H9 (cell line): ENCODE measurements around the gene FBXO34. TPM values are rescaled to one million over a fixed set of nuclear protein-coding genes. Genes with fewer than 3 reads are reported as not detected.

Source experiments
- DNase-seq: peaks from one replicate; pipeline ENCODE4 v3.0.0-alpha.2; 2017
- H2AFZ ChIP-seq: one replicate; pipeline ENCODE4 v1.6.1; 2013; ENCODE audit warnings: mild to moderate bottlenecking, low read length, control low read depth, moderate library complexity
- H2AK5ac ChIP-seq: 2 replicates; pipeline ENCODE4 v1.6.1; 2013; ENCODE audit warnings: low read length, control low read depth, mixed read lengths; ENCODE audit not compliant: insufficient read length
- H2BK120ac ChIP-seq: one replicate; pipeline ENCODE4 v1.6.1; 2013; ENCODE audit warnings: low read depth, mild to moderate bottlenecking, low read length, control low read depth, inconsistent platforms; ENCODE audit not compliant: poor library complexity, severe bottlenecking
- H2BK12ac ChIP-seq: 2 replicates; pipeline ENCODE4 v1.6.1; 2013; ENCODE audit warnings: low read length, control low read depth, mixed read lengths, low read depth; ENCODE audit not compliant: insufficient read length
- H2BK15ac ChIP-seq: 2 replicates; pipeline ENCODE4 v1.6.1; 2013; ENCODE audit warnings: low read depth, low read length, control low read depth
- H2BK20ac ChIP-seq: one replicate; pipeline ENCODE4 v1.6.1; 2013; ENCODE audit warnings: low read depth, mild to moderate bottlenecking, low read length, control low read depth, inconsistent platforms; ENCODE audit not compliant: poor library complexity, severe bottlenecking
- H2BK5ac ChIP-seq: 2 replicates; pipeline ENCODE4 v1.6.1; 2013; ENCODE audit warnings: low read length, control low read depth, mixed read lengths; ENCODE audit not compliant: insufficient read length
- H3K14ac ChIP-seq: 2 replicates; pipeline ENCODE4 v1.6.1; 2013; ENCODE audit warnings: low read length, control low read depth; ENCODE audit not compliant: insufficient read depth
- H3K18ac ChIP-seq: 2 replicates; pipeline ENCODE4 v1.6.1; 2013; ENCODE audit warnings: low read depth, mild to moderate bottlenecking, mixed read lengths, low read length, control low read depth; ENCODE audit not compliant: insufficient read length
- H3K23ac ChIP-seq: 2 replicates; pipeline ENCODE4 v1.6.1; 2013; ENCODE audit warnings: low read length, control low read depth, mixed read lengths, low read depth; ENCODE audit not compliant: insufficient read length
- H3K23me2 ChIP-seq: 2 replicates; pipeline ENCODE4 v1.6.1; 2013; ENCODE audit warnings: low read depth, mild to moderate bottlenecking, mixed read lengths, low read length, control low read depth; ENCODE audit not compliant: insufficient read length, poor library complexity, severe bottlenecking
- H3K27ac ChIP-seq: 2 replicates; pipeline ENCODE4 v1.5.1; 2013; ENCODE audit warnings: low read length, control low read depth, mixed read lengths, low read depth; ENCODE audit not compliant: insufficient read length
- H3K27me3 ChIP-seq: 2 replicates; pipeline ENCODE4 v1.6.1; 2013; ENCODE audit warnings: low read length, control low read depth, inconsistent platforms; ENCODE audit not compliant: insufficient read depth
- H3K4ac ChIP-seq: 2 replicates; pipeline ENCODE4 v1.6.1; 2013; ENCODE audit warnings: low read depth, mild to moderate bottlenecking, control low read depth, inconsistent platforms, low read length, moderate library complexity
- H3K4me1 ChIP-seq: 2 replicates; pipeline ENCODE4 v1.6.1; 2013; ENCODE audit warnings: low read length, control low read depth, inconsistent platforms; ENCODE audit not compliant: insufficient read depth
- H3K4me2 ChIP-seq: 2 replicates; pipeline ENCODE4 v1.6.1; 2013; ENCODE audit warnings: low read length, control low read depth, mixed read lengths; ENCODE audit not compliant: insufficient read length, insufficient read depth
- H3K56ac ChIP-seq: 2 replicates; pipeline ENCODE4 v1.6.1; 2013; ENCODE audit warnings: low read depth, mild to moderate bottlenecking, mixed read lengths, low read length, control low read depth; ENCODE audit not compliant: insufficient read length
- H3K79me1 ChIP-seq: 2 replicates; pipeline ENCODE4 v1.6.1; 2013; ENCODE audit warnings: low read depth, mild to moderate bottlenecking, moderate library complexity, low read length, control low read depth, inconsistent platforms; ENCODE audit not compliant: insufficient read depth, poor library complexity, severe bottlenecking
- H3K79me2 ChIP-seq: 2 replicates; pipeline ENCODE4 v1.6.1; 2013; ENCODE audit warnings: low read length, control low read depth, inconsistent platforms; ENCODE audit not compliant: insufficient read depth
- H3K9ac ChIP-seq: 2 replicates; pipeline ENCODE4 v1.6.1; 2013; ENCODE audit warnings: low read length, control low read depth, mixed read lengths; ENCODE audit not compliant: insufficient read length; ENCODE audit errors: extremely low read depth
- H3K9me3 ChIP-seq: one replicate; pipeline ENCODE4 v1.6.1; 2013; ENCODE audit warnings: low read depth, low read length, inconsistent platforms; ENCODE audit not compliant: control insufficient read depth
- H3T11ph ChIP-seq: one replicate; pipeline ENCODE4 v1.6.1; 2013; ENCODE audit warnings: mild to moderate bottlenecking, low read length, control low read depth, inconsistent platforms
- H4K20me1 ChIP-seq: one replicate; pipeline ENCODE4 v1.6.1; 2013; ENCODE audit not compliant: control insufficient read depth, insufficient read length, insufficient read depth
- H4K5ac ChIP-seq: 2 replicates; pipeline ENCODE4 v1.6.1; 2013; ENCODE audit warnings: low read depth, mild to moderate bottlenecking, mixed read lengths, low read length, control low read depth; ENCODE audit not compliant: insufficient read length
- H4K8ac ChIP-seq: replicated peaks from 2 replicates; pipeline ENCODE4 v1.6.1; 2013; ENCODE audit warnings: low read length, control low read depth, mixed read lengths, low read depth; ENCODE audit not compliant: insufficient read length
- H4K91ac ChIP-seq: 2 replicates; pipeline ENCODE4 v1.6.1; 2013; ENCODE audit warnings: low read depth, mild to moderate bottlenecking, moderate library complexity, mixed read lengths, low read length, control low read depth; ENCODE audit not compliant: insufficient read length
- H3K27ac Mint-ChIP-seq, 3 experiments: 2 replicates in 2 of 3; 3 replicates in 1 of 3; pipeline ENCODE4 v1.8.0; 2020 to 2021; ENCODE audit warnings: mixed read lengths in 3 of 3, mild to moderate bottlenecking in 1 of 3, moderate library complexity in 1 of 3
- H3K27me3 Mint-ChIP-seq: 2 replicates; pipeline ENCODE4 v1.8.0; 2021; ENCODE audit warnings: low read depth, mild to moderate bottlenecking, moderate library complexity, mixed read lengths
- H3K36me3 Mint-ChIP-seq, 3 experiments: 2 replicates in 2 of 3; 3 replicates in 1 of 3; pipeline ENCODE4 v1.8.0; 2020 to 2021; ENCODE audit warnings: low read depth in 3 of 3, mixed read lengths in 3 of 3; ENCODE audit not compliant: insufficient read depth in 1 of 3
- H3K4me1 Mint-ChIP-seq, 2 experiments: 2 replicates each; pipeline ENCODE4 v1.8.0; 2020; ENCODE audit warnings: mixed read lengths in 2 of 2
- H3K4me3 Mint-ChIP-seq, 2 experiments: 2 replicates in 1 of 2; 3 replicates in 1 of 2; pipeline ENCODE4 v1.8.0; 2020 to 2021; ENCODE audit warnings: mild to moderate bottlenecking in 2 of 2, mixed read lengths in 2 of 2, moderate library complexity in 1 of 2
- H3K9me3 Mint-ChIP-seq, 2 experiments: 2 replicates in 1 of 2; 3 replicates in 1 of 2; pipeline ENCODE4 v1.8.0; 2020; ENCODE audit warnings: mild to moderate bottlenecking in 2 of 2, mixed read lengths in 2 of 2, moderate library complexity in 1 of 2
- WGBS: extraction: QIAGEN DNeasy Blood & Tissue Kit; methylation state at CpG from one replicate; pipeline ENCODE4 v1.1.7; 2013; ENCODE audit warnings: missing lambda C conversion rate, low lambda C conversion rate, mixed read lengths; ENCODE audit not compliant: insufficient read length; ENCODE audit errors: extremely low coverage; 5-methylcytosine and 5-hydroxymethylcytosine counted together
- total RNA-seq: library from RNA; stranded (reverse); gene quantifications from 2 replicates; pipeline ENCODE4 v1.2.1, GENCODE V29; 2021
- TF ChIP-seq, protein P1 (sequence below): fragments of 200-600 bp; sonication (generic); conservative IDR thresholded peaks from 3 replicates; pipeline ENCODE4 v1.8.0; 2021; ENCODE audit warnings: antibody characterized with exemption, mild to moderate bottlenecking

FBXO34 gene
- total RNA-seq, 1 experiment from 2014 or later: 12.0 TPM

- Histone ChIP-seq H3K23ac (no peak overlapping the region), H3K4ac (no peak overlapping the region), H4K20me1 (no peaks in the 10 kb centered on the region), H3K56ac (no peak overlapping the region), H3K79me1 (no peaks in the 10 kb centered on the region), H3K79me2 (no peaks in the 10 kb centered on the region), H4K91ac (no peak overlapping the region), H2BK15ac (no peak overlapping the region), H3K27me3 (no peaks in the 10 kb centered on the region), H3T11ph (no peak overlapping the region), H2AK5ac (no peak overlapping the region), H2BK20ac (no peak overlapping the region), H2BK5ac (no peak overlapping the region), H3K18ac (no peak overlapping the region), H2BK12ac (no peak overlapping the region), H3K9ac (no peak overlapping the region), H4K5ac (no peak overlapping the region), H3K23me2 (no peaks in the 10 kb centered on the region), H3K4me1 (no peaks in the 10 kb centered on the region), H2AFZ (no peak overlapping the region), H4K8ac (no peak overlapping the region), H3K27ac (no peak overlapping the region), H3K14ac (no peak overlapping the region), H2BK120ac (no peak overlapping the region), H3K4me2 (no peak overlapping the region), H3K9me3 (no peaks in the 10 kb centered on the region)
- Mint-ChIP-seq H3K36me3 (no peaks in the 10 kb centered on the region), H3K27me3 (peaks cover 15% of the 10 kb centered on the region), H3K27ac (no peak overlapping the region), H3K4me1 (0 out of 4 replicates have a peak, but pooled peaks cover 2 to 5% of the 10 kb centered on the region in 2 experiments), H3K9me3 (no peaks in the 10 kb centered on the region), H3K4me3 (no peak overlapping the region)
- TF ChIP-seq, protein P1, sequence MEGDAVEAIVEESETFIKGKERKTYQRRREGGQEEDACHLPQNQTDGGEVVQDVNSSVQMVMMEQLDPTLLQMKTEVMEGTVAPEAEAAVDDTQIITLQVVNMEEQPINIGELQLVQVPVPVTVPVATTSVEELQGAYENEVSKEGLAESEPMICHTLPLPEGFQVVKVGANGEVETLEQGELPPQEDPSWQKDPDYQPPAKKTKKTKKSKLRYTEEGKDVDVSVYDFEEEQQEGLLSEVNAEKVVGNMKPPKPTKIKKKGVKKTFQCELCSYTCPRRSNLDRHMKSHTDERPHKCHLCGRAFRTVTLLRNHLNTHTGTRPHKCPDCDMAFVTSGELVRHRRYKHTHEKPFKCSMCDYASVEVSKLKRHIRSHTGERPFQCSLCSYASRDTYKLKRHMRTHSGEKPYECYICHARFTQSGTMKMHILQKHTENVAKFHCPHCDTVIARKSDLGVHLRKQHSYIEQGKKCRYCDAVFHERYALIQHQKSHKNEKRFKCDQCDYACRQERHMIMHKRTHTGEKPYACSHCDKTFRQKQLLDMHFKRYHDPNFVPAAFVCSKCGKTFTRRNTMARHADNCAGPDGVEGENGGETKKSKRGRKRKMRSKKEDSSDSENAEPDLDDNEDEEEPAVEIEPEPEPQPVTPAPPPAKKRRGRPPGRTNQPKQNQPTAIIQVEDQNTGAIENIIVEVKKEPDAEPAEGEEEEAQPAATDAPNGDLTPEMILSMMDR: no peak
- DNase-seq: no peak
- no CpG with 5 or more reads among the region's 4 CpGs for WGBS
Observed at GRCh38 chr14:55248411-55248810, 22.8 kb upstream of the FBXO34 start.
